KOPT-K1 (cell line): ENCODE results near the gene HS2ST1.
"Not testable (repeated sequence)": the region's sequence is repeated elsewhere in the genome, so short reads cannot be mapped to it uniquely, and the experiment has no call there.

ENCODE experiments used
- H3K27ac ChIP-seq: fragments of 200-600 bp; sonication (generic); 2 replicates; pipeline ENCODE4 v1.5.1; 2016; ENCODE audit warnings: antibody characterized with exemption, mild to moderate bottlenecking, low read depth, low read length; ENCODE audit not compliant: poor library complexity, severe bottlenecking
- H3K36me3 ChIP-seq: fragments of 200-600 bp; sonication (generic); 2 replicates; pipeline ENCODE4 v1.5.1; 2017; ENCODE audit warnings: antibody characterized with exemption, mild to moderate bottlenecking, low read length, moderate library complexity; ENCODE audit not compliant: insufficient read depth
- H3K9me3 ChIP-seq: fragments of 200-600 bp; sonication (generic); 2 replicates; pipeline ENCODE4 v1.5.1; 2017; ENCODE audit warnings: antibody characterized with exemption, low read length, mild to moderate bottlenecking; ENCODE audit not compliant: insufficient read depth, poor library complexity, severe bottlenecking

HS2ST1 gene

GRCh38 chr1:86940599-86940998, 26.2 kb downstream of the HS2ST1 start:
- H3K36me3 ChIP-seq = no peaks in the 10 kb centered on the region

GRCh38 chr1:86942042-86942441, 27.6 kb downstream of the HS2ST1 start:
- Histone ChIP-seq H3K27ac (no peak overlapping the region), H3K36me3 (no peaks in the 10 kb centered on the region), H3K9me3 (peaks cover 6% of the 10 kb centered on the region)

More at GRCh38 chr1:86940599-86940998, 26.2 kb downstream of the HS2ST1 start:
- Histone ChIP-seq H3K9me3 (peaks cover 6% of the 10 kb centered on the region), H3K27ac (no peak overlapping the region)

- Histone ChIP-seq H3K27ac (no peak overlapping the region), H3K36me3 (no peaks in the 10 kb centered on the region)
Measured at GRCh38 chr1:86942743-86943142, 28.3 kb downstream of the HS2ST1 start.

GRCh38 chr1:86948212-86948611, 33.8 kb downstream of the HS2ST1 start:
- H3K36me3 ChIP-seq = no peaks in the 10 kb centered on the region
- H3K9me3 ChIP-seq = peaks cover 3% of the 10 kb centered on the region
- no peak overlapping the region for H3K27ac ChIP-seq

More at GRCh38 chr1:86942743-86943142, 28.3 kb downstream of the HS2ST1 start:
- peaks cover 6% of the 10 kb centered on the region for H3K9me3 ChIP-seq

GRCh38 chr1:86950712-86951419, 36.4 kb downstream of the HS2ST1 start:
- Histone ChIP-seq H3K36me3 (no peaks in the 10 kb centered on the region), H3K9me3 (peaks cover 3% of the 10 kb centered on the region), H3K27ac (no peak overlapping the region)

GRCh38 chr1:86951430-86951829, 37.0 kb downstream of the HS2ST1 start:
- H3K9me3 ChIP-seq = peaks cover 3% of the 10 kb centered on the region
- no peak overlapping the region for H3K27ac ChIP-seq
- no peaks in the 10 kb centered on the region for H3K36me3 ChIP-seq

- H3K27ac ChIP-seq = no peak overlapping the region
- peaks cover 3% of the 10 kb centered on the region for H3K9me3 ChIP-seq
Measured at GRCh38 chr1:86953167-86953566, 38.7 kb downstream of the HS2ST1 start.

GRCh38 chr1:86955678-86956077, 41.2 kb downstream of the HS2ST1 start:
- Histone ChIP-seq H3K36me3 (no peaks in the 10 kb centered on the region), H3K27ac (no peak overlapping the region), H3K9me3 (peaks cover 8% of the 10 kb centered on the region)

More at GRCh38 chr1:86953167-86953566, 38.7 kb downstream of the HS2ST1 start:
- H3K36me3 ChIP-seq = no peaks in the 10 kb centered on the region

- Histone ChIP-seq H3K27ac (no peak overlapping the region), H3K36me3 (no peaks in the 10 kb centered on the region), H3K9me3 (peaks cover 8% of the 10 kb centered on the region)
Measured at GRCh38 chr1:86956221-86956620, 41.8 kb downstream of the HS2ST1 start.

GRCh38 chr1:86957221-86957620, 42.8 kb downstream of the HS2ST1 start:
- Histone ChIP-seq H3K27ac (no peak overlapping the region), H3K9me3 (peaks cover 8% of the 10 kb centered on the region), H3K36me3 (no peaks in the 10 kb centered on the region)

GRCh38 chr1:86960548-86960947, 46.1 kb downstream of the HS2ST1 start:
- no peak overlapping the region for H3K27ac ChIP-seq
- peaks cover 5% of the 10 kb centered on the region for H3K9me3 ChIP-seq
- no peaks in the 10 kb centered on the region for H3K36me3 ChIP-seq

- not testable (repeated sequence) for H3K36me3 ChIP-seq, H3K9me3 ChIP-seq, H3K27ac ChIP-seq
Measured at GRCh38 chr1:86963841-86964240, 49.4 kb downstream of the HS2ST1 start.

GRCh38 chr1:86965012-86965826, 50.8 kb downstream of the HS2ST1 start:
- H3K9me3 ChIP-seq = no peaks in the 10 kb centered on the region
- no peaks in the 10 kb centered on the region for H3K36me3 ChIP-seq
- H3K27ac ChIP-seq = no peak overlapping the region

GRCh38 chr1:86965827-86966182, 51.4 kb downstream of the HS2ST1 start:
- H3K27ac ChIP-seq = no peak overlapping the region
- no peaks in the 10 kb centered on the region for H3K9me3 ChIP-seq
- no peaks in the 10 kb centered on the region for H3K36me3 ChIP-seq

GRCh38 chr1:86970938-86971337, 56.5 kb downstream of the HS2ST1 start:
- H3K36me3 ChIP-seq = no peaks in the 10 kb centered on the region
- H3K9me3 ChIP-seq = no peaks in the 10 kb centered on the region
- no peak overlapping the region for H3K27ac ChIP-seq
